CD14-positive monocyte (primary cell): ENCODE measurements around the gene FANCC. TPM values are rescaled to one million over a fixed set of nuclear protein-coding genes. Genes with fewer than 3 reads are reported as not detected.

Experiments used
- DNase-seq, 3 donors: peaks; one replicate each; pipeline ENCODE4 v3.0.0-alpha.2; 2011 to 2022
- H2AFZ ChIP-seq: 2 replicates; pipeline ENCODE4 v1.6.0; 2012; ENCODE audit warnings: mild to moderate bottlenecking, low read depth, low read length, inconsistent platforms; ENCODE audit not compliant: insufficient read depth, poor library complexity, severe bottlenecking
- H3K27ac ChIP-seq, 2 donors: 1 replicate in 1 of 2; 2 replicates in 1 of 2; pipeline ENCODE4 v1.5.1; 2012 to 2013; ENCODE audit warnings: low read length in 2 of 2, control low read depth in 1 of 2, inconsistent platforms in 1 of 2, low read depth in 1 of 2, mild to moderate bottlenecking in 1 of 2
- H3K27me3 ChIP-seq, 2 donors: one replicate each; pipeline versions ENCODE4 v1.6.0 to v1.6.1; 2011 to 2013; ENCODE audit warnings: low read length in 2 of 2; ENCODE audit not compliant: control insufficient read depth in 2 of 2, insufficient read depth in 2 of 2
- H3K36me3 ChIP-seq, 2 donors: replicated peaks in 1 of 2; 1 replicate in 1 of 2; 2 replicates in 1 of 2; pipeline versions ENCODE4 v1.5.1 to v1.6.1; 2012 to 2013; ENCODE audit warnings: low read length in 2 of 2, control low read depth in 1 of 2, inconsistent platforms in 1 of 2, mild to moderate bottlenecking in 1 of 2; ENCODE audit not compliant: insufficient read depth in 2 of 2, control insufficient read depth in 1 of 2
- H3K4me1 ChIP-seq, 2 donors: 1 replicate in 1 of 2; 2 replicates in 1 of 2; pipeline versions ENCODE4 v1.5.1 to v1.6.1; 2012 to 2013; ENCODE audit warnings: low read length in 2 of 2, control low read depth in 1 of 2, inconsistent platforms in 1 of 2, mild to moderate bottlenecking in 1 of 2, moderate library complexity in 1 of 2; ENCODE audit not compliant: insufficient read depth in 2 of 2, control insufficient read depth in 1 of 2
- H3K4me2 ChIP-seq: replicated peaks from 2 replicates; pipeline ENCODE3; 2012; ENCODE audit warnings: low read length, moderate library complexity, mild to moderate bottlenecking; ENCODE audit not compliant: poor library complexity, severe bottlenecking; ENCODE audit errors: extremely low read depth
- H3K4me3 ChIP-seq, 3 experiments: fragments of 200-600 bp in 1 of 3; sonication (generic) in 1 of 3; replicated peaks in 1 of 3; 1 replicate in 2 of 3; 2 replicates in 1 of 3; pipeline ENCODE4 v1.5.1; 2011 to 2013; ENCODE audit warnings: low read length in 3 of 3, mild to moderate bottlenecking in 3 of 3, control low read depth in 2 of 3, low read depth in 2 of 3, inconsistent platforms in 1 of 3, moderate library complexity in 1 of 3
- H3K79me2 ChIP-seq: 2 replicates; pipeline ENCODE4 v1.6.0; 2012; ENCODE audit warnings: mild to moderate bottlenecking, control low read depth, inconsistent platforms, low read length, moderate library complexity; ENCODE audit not compliant: insufficient read depth
- H3K9ac ChIP-seq: 2 replicates; pipeline ENCODE4 v1.6.0; 2017; ENCODE audit warnings: low read length, mild to moderate bottlenecking; ENCODE audit not compliant: insufficient read depth, poor library complexity, severe bottlenecking
- H3K9me3 ChIP-seq, 2 donors: replicated peaks in 1 of 2; 1 replicate in 1 of 2; 2 replicates in 1 of 2; pipeline versions ENCODE4 v1.5.1 to v1.6.1; 2012 to 2013; ENCODE audit warnings: low read length in 2 of 2, control low read depth in 1 of 2; ENCODE audit not compliant: control insufficient read depth in 1 of 2, insufficient read depth in 1 of 2
- H4K20me1 ChIP-seq: 2 replicates; pipeline ENCODE4 v1.6.0; 2012; ENCODE audit warnings: mild to moderate bottlenecking, low read length, control low read depth, moderate library complexity; ENCODE audit not compliant: insufficient read depth
- H3K27ac Mint-ChIP-seq, 7 donors: one replicate each; pipeline ENCODE4 v1.8.0; 2020; ENCODE audit warnings: mild to moderate bottlenecking in 7 of 7, mixed read lengths in 7 of 7, moderate library complexity in 6 of 7, inconsistent platforms in 2 of 7
- H3K27me3 Mint-ChIP-seq, 3 donors: one replicate each; pipeline ENCODE4 v1.8.0; 2021 to 2022; ENCODE audit warnings: low read depth in 3 of 3, mild to moderate bottlenecking in 3 of 3, mixed read lengths in 3 of 3, moderate library complexity in 3 of 3, inconsistent platforms in 1 of 3
- H3K36me3 Mint-ChIP-seq, 2 donors: one replicate each; pipeline ENCODE4 v1.8.0; 2020; ENCODE audit warnings: mixed read lengths in 2 of 2, inconsistent platforms in 1 of 2, mild to moderate bottlenecking in 1 of 2
- H3K4me1 Mint-ChIP-seq: one replicate; pipeline ENCODE4 v1.8.0; 2020; ENCODE audit warnings: mild to moderate bottlenecking, mixed read lengths
- H3K4me3 Mint-ChIP-seq, 2 donors: one replicate each; pipeline ENCODE4 v1.8.0; 2020; ENCODE audit warnings: mild to moderate bottlenecking in 2 of 2, mixed read lengths in 2 of 2, moderate library complexity in 1 of 2
- H3K9me3 Mint-ChIP-seq, 7 donors: one replicate each; pipeline ENCODE4 v1.8.0; 2020 to 2022; ENCODE audit warnings: mixed read lengths in 7 of 7, mild to moderate bottlenecking in 6 of 7, moderate library complexity in 6 of 7, inconsistent platforms in 2 of 7
- CTCF ChIP-seq: fragments of 200-600 bp; IDR thresholded peaks from one replicate; pipeline ENCODE4 v1.8.0; 2022; ENCODE audit warnings: antibody characterized with exemption, mild to moderate bottlenecking
- WGBS: methylation state at CpG from one replicate; pipeline ENCODE4 v1.1.5; 2013; ENCODE audit warnings: missing lambda C conversion rate; ENCODE audit not compliant: insufficient coverage; 5-methylcytosine and 5-hydroxymethylcytosine counted together
- intact Hi-C, 2 donors: fragments of 100-400 bp; cut with micrococcal nuclease; formaldehyde crosslinking; loops; one replicate each; pipeline versions ENCODE4 v1.15.0 to v1.15.1; 2023
- polyA plus RNA-seq, 3 donors: library from polyadenylated mRNA; depleted of rRNA in 1 of 3; unstranded in 2 of 3; stranded (reverse) in 1 of 3; fragments of 300-500 nt in 2 of 3; fragments of >200 nt in 1 of 3; fragmentation: Illumina TruSeq in 2 of 3; gene quantifications; 1 replicate in 2 of 3; 2 replicates in 1 of 3; pipeline ENCODE4 v1.2.3, GENCODE V29; 2012 to 2021

Gene FANCC
- polyA plus RNA-seq, 3 donors, result 1.2 to 2.2 (median 1.5) TPM

GRCh38 chr9:95107001-95107749 is 210.3 kb downstream of the FANCC start:
- intact Hi-C loops, result no loop called here
- peak overlapping the region in 1 of 7 donors; percentile 6 for H3K27ac Mint-ChIP-seq
- TF ChIP-seq CTCF, result no peak
- no peaks in the 10 kb centered on the region for H3K9me3 ChIP-seq
- no peak overlapping the region for H3K4me3 Mint-ChIP-seq
- no peaks in the 10 kb centered on the region for H3K4me1 Mint-ChIP-seq
- WGBS, result 93% methylated on average over 4 of the region's 18 CpGs
- H3K79me2 ChIP-seq, result no peaks in the 10 kb centered on the region
- H2AFZ ChIP-seq, result no peak overlapping the region
- no peak for DNase-seq
- H3K36me3 ChIP-seq, result peaks cover 0 to 9% of the 10 kb centered on the region in 2 donors
- H3K27me3 Mint-ChIP-seq, result no peaks in the 10 kb centered on the region
- H3K9ac ChIP-seq, result no peak overlapping the region
- H3K27me3 ChIP-seq, result no peaks in the 10 kb centered on the region
- H3K27ac ChIP-seq, result no peak overlapping the region
- H3K4me1 ChIP-seq, result no peaks in the 10 kb centered on the region
- H3K9me3 Mint-ChIP-seq, result no peaks in the 10 kb centered on the region
- no peak overlapping the region for H3K4me2 ChIP-seq
- no peaks in the 10 kb centered on the region for H4K20me1 ChIP-seq
- H3K4me3 ChIP-seq, result no peak overlapping the region
- H3K36me3 Mint-ChIP-seq, result peaks cover 18 to 21% of the 10 kb centered on the region in 2 donors

- Histone ChIP-seq H3K4me1 (no peaks in the 10 kb centered on the region), H3K79me2 (no peaks in the 10 kb centered on the region), H3K9ac (no peak overlapping the region), H3K27me3 (no peaks in the 10 kb centered on the region), H3K9me3 (no peaks in the 10 kb centered on the region), H2AFZ (no peak overlapping the region), H4K20me1 (no peaks in the 10 kb centered on the region), H3K4me3 (no peak overlapping the region), H3K36me3 (peaks cover 0 to 9% of the 10 kb centered on the region in 2 donors), H3K4me2 (no peak overlapping the region), H3K27ac (no peak overlapping the region)
- no peak for DNase-seq
- no peak overlapping the region for H3K27ac Mint-ChIP-seq
- intact Hi-C loops, result no loop called here
- no peaks in the 10 kb centered on the region for H3K27me3 Mint-ChIP-seq
- no peaks in the 10 kb centered on the region for H3K4me1 Mint-ChIP-seq
- no peak for TF ChIP-seq CTCF
- 95% methylated on average over 12 of the region's 13 CpGs for WGBS
- peaks cover 18 to 23% of the 10 kb centered on the region in 2 donors for H3K36me3 Mint-ChIP-seq
- no peak overlapping the region for H3K4me3 Mint-ChIP-seq
- H3K9me3 Mint-ChIP-seq, result no peaks in the 10 kb centered on the region
Observed at GRCh38 chr9:95105519-95106287, 211.8 kb downstream of the FANCC start.
